A673 (cell line): ENCODE results near the gene AZIN2.

ENCODE experiments used
- CTCF ChIP-seq: fragments of 300-800, 200-600 bp; sonication (generic); conservative IDR thresholded peaks from 2 replicates; pipeline ENCODE4 v1.5.1; 2017; ENCODE audit warnings: low read depth, mild to moderate bottlenecking, antibody characterized with exemption, low read length, moderate library complexity, mixed read lengths
- EZH2 ChIP-seq: fragments of 200-600 bp; sonication (generic); IDR thresholded peaks from 2 replicates; pipeline ENCODE4 v1.6.1; 2017; ENCODE audit warnings: borderline replicate concordance, low read depth, mild to moderate bottlenecking, mixed read lengths, antibody characterized with exemption, low read length; ENCODE audit not compliant: poor library complexity, severe bottlenecking

DNA sequence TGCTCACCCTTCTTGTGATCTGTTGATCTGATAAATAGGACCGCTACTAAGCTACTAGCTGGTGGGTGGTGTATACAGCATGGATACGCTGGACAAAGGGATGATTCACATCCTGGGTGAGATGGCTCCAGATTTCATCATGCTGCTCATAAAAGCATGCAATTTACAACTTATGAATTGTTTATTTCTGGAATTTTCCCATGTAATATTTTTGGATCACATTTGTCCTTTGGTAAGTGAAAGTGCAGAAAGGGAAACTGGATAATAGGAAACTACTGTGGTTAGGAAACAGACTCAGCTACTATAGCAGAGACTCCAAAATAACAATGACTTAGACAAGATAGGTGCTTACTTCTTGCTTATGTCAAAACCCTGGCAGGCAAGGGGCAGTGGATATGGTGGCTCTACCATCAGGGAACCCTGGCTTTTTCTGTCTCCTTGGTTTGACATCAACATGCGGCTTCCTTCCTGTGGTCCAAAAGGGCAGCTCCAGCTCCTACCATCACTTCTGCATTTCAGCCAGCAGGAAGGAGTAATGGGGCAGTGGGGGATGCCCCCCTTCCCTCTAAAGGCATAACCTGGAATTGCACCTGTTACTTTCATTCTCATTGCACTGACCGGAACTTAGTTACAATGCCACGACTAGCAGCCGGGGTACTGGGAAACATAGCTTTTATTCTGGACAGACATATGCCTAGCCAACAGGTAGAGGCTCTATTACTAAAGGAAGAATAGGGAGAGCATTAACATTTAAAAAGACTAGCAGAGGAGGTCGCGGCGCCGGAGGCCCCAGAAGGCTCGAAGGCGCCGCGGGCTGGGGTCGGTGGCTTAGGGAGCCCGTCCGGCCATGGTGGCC lies 30.5 kb upstream of the AZIN2 start:
- no peak for TF ChIP-seq EZH2
- TF ChIP-seq CTCF, result no peak
